DMS 273 (cell line): ENCODE measurements around the gene PCBD1.
"Not testable (repeated sequence)": the region's sequence is repeated elsewhere in the genome, so short reads cannot be mapped to it uniquely, and the experiment has no call there.

ENCODE experiments used
- DNase-seq: peaks from one replicate; lab custom pipeline; 2025; ENCODE audit not compliant: unreplicated experiment; lab: John Stamatoyannopoulos, UW

The PCBD1 gene

GRCh38 chr10:70887804-70888800 is at the start of gene PCBD1:
Gene PCBD1 (minus strand): TSS chr10:70888565. CDS start chr10:70888533, 32 bp downstream.
- peak; percentile 78 for DNase-seq

- no peak for DNase-seq
Measured at GRCh38 chr10:70937661-70938060, 49.3 kb upstream of the PCBD1 start.

DNA sequence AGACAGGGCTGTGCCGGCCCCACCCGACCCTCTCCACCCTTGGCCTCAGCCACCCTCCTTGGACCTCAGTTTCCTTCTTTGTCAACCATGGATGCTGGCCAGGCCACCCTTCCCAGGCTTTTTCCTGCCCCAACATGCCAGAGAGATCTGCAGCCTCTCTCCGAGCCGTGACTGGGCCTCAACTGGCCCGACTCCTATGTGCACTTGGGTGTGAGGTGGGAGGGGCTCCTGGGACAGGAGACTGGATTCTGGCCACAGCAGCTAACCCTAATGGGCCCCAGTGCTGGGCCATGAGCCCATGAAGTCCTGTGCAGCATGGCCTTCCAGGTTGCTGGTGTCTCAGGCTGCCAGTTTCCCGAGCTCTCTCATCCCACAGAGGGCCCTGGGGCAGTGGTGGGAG is 47.7 kb upstream of the PCBD1 start:
- no peak for DNase-seq

DNA sequence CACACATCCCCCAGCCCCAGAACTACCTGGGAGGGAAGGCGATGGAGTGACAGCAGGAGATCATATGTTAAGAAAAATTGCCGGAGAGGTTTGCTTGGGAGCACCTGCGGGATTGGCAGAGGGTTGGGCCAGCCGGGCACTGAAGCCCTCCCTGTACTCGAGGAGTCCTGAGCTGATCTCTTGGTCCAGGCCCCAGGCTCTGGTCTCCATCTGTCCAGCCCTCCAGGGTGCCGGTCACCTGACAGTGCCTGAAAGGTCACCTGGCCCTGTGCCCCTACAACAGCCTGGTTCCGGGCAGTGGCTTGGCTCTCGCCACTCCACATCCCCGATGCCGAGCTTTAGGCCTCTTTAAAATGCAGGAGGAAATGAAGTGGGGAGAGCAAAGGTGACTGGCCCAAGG is 47.3 kb upstream of the PCBD1 start:
- DNase-seq: no peak

DNA sequence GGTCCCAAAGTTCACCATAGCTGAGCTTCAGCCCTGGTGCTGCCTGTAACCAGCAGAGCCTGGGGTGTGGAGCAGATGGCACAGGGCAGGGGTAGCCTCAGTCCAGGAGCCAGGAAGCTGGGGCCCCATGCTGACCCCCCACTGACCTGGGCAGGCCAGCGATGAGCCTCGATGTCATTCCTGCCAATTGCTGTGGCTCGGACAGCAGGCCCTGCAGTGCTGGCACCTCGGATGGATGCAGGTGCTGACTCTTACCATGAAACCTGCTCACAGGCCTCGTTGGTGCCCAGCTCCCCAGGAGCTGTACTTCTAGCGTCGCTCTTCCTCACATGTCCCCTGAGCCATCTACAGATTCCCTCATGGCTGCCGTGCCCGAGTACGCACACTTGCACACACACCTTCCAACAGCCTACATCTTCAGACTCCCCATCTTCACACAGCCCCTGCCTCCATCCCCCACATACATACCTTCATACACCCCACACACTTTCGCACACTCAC is 46.8 kb upstream of the PCBD1 start:
- no peak for DNase-seq

GRCh38 chr10:70934701-70935100 is 46.3 kb upstream of the PCBD1 start:
- DNase-seq: no peak

- DNase-seq: peak; percentile 71
Measured at GRCh38 chr10:70932392-70933196, 44.2 kb upstream of the PCBD1 start.

DNA sequence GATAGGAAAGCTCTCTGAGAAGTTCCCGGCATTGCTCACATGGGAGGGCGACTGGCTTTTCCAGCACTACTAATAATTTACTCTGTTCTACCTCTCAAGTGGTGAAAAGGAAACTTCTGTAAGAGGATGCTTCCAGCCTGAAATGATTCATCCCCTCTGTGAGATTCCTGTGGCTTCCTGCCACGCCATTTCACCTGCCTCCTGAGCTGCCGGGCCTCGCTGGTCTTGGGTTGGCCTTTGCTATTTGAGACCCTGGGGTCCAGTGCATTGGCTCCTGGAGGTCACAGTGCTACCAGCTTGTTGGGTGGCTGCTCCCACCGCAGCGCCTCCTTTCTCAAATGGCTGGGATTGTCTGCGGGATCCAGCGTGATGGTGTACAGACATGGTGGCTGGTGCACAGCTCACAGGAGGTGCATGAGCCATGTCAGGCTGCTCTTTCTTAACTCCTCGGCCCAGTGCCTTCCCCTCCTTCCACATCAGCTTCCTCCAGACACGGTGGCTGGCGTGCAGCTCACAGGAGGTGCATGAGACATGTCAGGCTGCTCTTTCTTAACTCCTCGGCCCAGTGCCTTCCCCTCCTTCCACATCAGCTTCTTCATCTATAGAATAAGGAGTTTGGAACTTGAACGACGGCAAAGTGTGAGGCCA is 42.9 kb upstream of the PCBD1 start:
- DNase-seq: no peak

- DNase-seq: no peak
Measured at GRCh38 chr10:70930263-70931000, 42.1 kb upstream of the PCBD1 start.

- no peak for DNase-seq
Measured at GRCh38 chr10:70928140-70928539, 39.8 kb upstream of the PCBD1 start.

DNA sequence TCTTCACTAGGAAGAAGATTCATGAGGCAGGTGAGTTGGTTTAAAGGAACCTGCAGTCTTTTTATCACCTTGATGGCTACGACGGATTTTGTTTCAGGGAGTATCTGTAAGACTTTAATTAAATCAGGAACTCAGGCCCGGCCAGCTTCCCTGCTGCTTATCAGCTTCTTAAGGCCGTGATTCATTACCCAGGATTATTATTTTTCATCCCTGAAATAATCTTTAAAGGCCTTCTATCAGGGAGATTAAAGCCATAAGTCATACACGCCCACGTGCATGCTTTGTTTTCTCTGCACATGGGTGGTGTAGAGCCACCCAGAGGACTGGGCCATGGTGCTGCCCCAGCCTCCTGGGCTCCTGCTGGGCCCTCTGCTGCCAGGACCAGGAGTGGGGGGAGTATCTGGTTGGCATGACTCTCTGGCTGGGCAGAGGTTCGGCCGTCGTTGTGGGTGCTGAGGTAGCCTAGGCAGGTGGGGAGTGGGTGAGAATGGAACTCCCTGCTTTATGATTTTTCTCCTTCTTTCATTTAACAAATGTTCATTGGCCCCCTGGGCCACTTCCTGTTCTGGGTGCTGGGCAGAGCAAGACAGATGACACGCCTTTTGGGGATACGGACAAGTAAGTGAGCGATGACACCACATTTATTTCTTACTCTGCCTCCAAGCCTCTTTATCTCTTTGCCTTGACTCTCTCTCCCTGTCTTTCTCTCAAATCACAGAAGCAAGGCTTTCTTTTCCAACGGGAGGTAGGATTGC is 39.0 kb upstream of the PCBD1 start:
- no peak for DNase-seq

GRCh38 chr10:70926226-70927000 is 38.0 kb upstream of the PCBD1 start:
- DNase-seq: no peak

DNA sequence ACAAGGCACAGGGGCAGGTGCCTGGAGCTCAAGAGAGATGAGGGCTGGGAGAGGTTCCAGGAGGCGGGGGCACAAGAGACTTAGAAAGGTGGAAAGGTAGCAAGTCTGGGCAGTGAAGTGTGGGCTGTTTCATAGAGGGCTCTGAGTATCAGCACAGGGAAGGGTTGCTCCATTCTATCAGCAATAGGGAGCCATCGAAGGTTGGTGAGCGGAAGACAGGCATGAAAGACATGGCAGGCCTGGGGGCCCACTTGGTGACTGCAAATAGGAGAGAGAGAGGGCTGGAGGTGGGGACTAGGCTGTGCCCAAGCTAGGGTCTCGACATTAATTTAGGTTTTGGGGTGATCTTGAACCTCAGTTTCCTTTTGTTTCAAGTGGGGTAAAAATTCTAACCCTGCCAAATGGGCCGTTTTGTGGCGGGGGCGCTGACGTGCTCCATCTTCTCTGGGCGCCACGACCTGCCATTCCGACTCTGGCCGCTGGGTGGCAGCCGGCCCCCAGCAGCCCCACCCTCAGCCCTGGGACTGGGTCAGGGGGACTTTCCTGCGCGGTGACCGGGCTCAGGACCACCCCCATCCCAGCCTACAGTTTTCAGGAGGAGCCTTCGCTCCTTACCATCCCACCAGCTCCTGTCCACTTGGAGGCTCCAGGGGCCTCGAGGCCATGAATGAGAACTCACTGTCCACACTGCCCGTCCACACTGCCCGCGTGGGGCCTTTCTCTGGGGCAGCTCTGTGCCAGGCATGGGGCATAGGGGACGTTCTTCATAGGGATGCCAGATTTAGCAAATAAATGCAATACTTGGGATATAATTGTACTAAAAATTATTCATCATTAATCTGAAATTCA is 37.2 kb upstream of the PCBD1 start:
- peak; percentile 66 for DNase-seq

DNA sequence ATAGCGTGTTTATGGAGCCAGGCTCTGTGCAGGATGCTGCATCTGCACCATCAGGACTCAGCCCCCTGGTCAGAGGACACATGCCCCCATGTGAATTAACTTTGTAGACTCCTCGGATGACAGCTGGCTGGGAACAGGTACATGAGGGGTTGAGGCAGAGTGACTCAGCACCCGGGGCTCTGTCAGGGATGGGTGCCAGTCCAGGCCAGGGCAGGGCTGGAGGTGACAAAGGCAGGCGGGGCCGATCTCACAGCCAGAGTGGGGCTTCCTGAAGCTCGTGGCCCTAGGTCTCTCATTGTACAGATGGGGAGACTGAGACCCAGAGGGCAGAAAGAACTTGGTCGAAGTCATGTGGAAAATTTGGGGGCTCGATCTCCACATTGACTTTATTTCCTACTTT is 35.3 kb upstream of the PCBD1 start:
- no peak for DNase-seq

GRCh38 chr10:70921285-70921684 is 32.9 kb upstream of the PCBD1 start:
- peak; percentile 6 for DNase-seq

GRCh38 chr10:70920519-70920918 is 32.2 kb upstream of the PCBD1 start:
- DNase-seq: no peak

DNA sequence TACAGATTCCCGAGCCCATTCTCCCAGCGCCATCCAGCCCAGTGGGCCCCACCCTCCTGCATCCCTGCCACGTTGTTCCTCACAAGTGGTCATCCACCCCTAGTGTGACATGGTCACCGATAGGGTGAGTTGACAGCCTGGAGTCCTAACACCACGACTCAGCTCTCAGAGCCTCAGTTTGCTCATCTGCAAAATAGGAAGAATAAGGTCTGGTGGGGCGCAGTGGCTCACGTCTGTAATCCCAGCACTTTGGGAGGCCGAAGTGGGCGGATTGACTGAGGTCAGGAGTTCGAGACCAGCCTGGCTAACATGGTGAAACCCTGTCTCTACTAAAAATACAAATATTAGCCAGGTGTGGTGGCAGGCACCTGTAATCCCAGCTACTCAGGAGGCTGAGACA is 31.5 kb upstream of the PCBD1 start:
- not testable (repeated sequence) for DNase-seq
